Measurements from ENCODE around the gene SOWAHD.
"Not testable (repeated sequence)": the region's sequence is repeated elsewhere in the genome, so short reads cannot be mapped to it uniquely, and the experiment has no call there.

SOWAHD gene

GRCh38 chrX:119757979-119758730, at the start of gene SOWAHD:
Gene SOWAHD (plus strand): TSS chrX:119758588. CDS start chrX:119758668, 80 bp downstream.
- Mint-ChIP-seq H3K4me3 (peak within 1 kb of the TSS; percentile 83), H3K9me3 (no peaks in the 10 kb centered on the region)

GRCh38 chrX:119708936-119709335, 49.5 kb upstream of the SOWAHD start:
- Mint-ChIP-seq H3K36me3 (no peaks in the 10 kb centered on the region), H3K4me3 (no peak overlapping the region), H3K27me3 (no peaks in the 10 kb centered on the region), H3K27ac (no peak overlapping the region), H3K9me3 (no peaks in the 10 kb centered on the region), H3K4me1 (no peaks in the 10 kb centered on the region)

More at GRCh38 chrX:119757979-119758730, at the start of gene SOWAHD:
- peak within 1 kb of the TSS; percentile 77 for H3K27ac Mint-ChIP-seq
- peaks cover 38% of the 10 kb centered on the region for H3K4me1 Mint-ChIP-seq
- no peaks in the 10 kb centered on the region for H3K36me3 Mint-ChIP-seq
- H3K27me3 Mint-ChIP-seq, result no peaks in the 10 kb centered on the region

GRCh38 chrX:119709630-119710029, 48.8 kb upstream of the SOWAHD start:
- no peaks in the 10 kb centered on the region for H3K36me3 Mint-ChIP-seq
- H3K27me3 Mint-ChIP-seq, result no peaks in the 10 kb centered on the region
- no peak overlapping the region for H3K27ac Mint-ChIP-seq
- H3K4me1 Mint-ChIP-seq, result no peaks in the 10 kb centered on the region
- no peaks in the 10 kb centered on the region for H3K9me3 Mint-ChIP-seq
- no peak overlapping the region for H3K4me3 Mint-ChIP-seq

GRCh38 chrX:119721487-119721886, 36.9 kb upstream of the SOWAHD start:
- Mint-ChIP-seq H3K27me3 (no peaks in the 10 kb centered on the region), H3K4me3 (no peak overlapping the region), H3K9me3 (no peaks in the 10 kb centered on the region), H3K36me3 (no peaks in the 10 kb centered on the region), H3K4me1 (no peaks in the 10 kb centered on the region), H3K27ac (no peak overlapping the region)

GRCh38 chrX:119721926-119722325, 36.5 kb upstream of the SOWAHD start:
- peaks cover 2% of the 10 kb centered on the region for H3K4me1 Mint-ChIP-seq
- H3K27ac Mint-ChIP-seq, result no peak overlapping the region
- no peaks in the 10 kb centered on the region for H3K27me3 Mint-ChIP-seq
- H3K4me3 Mint-ChIP-seq, result no peak overlapping the region
- no peaks in the 10 kb centered on the region for H3K36me3 Mint-ChIP-seq
- H3K9me3 Mint-ChIP-seq, result no peaks in the 10 kb centered on the region

- no peak overlapping the region for H3K4me3 Mint-ChIP-seq
Measured at GRCh38 chrX:119726900-119727555, 31.4 kb upstream of the SOWAHD start.

GRCh38 chrX:119728487-119728886, 29.9 kb upstream of the SOWAHD start:
- H3K4me3 Mint-ChIP-seq, result no peak overlapping the region
- no peaks in the 10 kb centered on the region for H3K9me3 Mint-ChIP-seq
- no peak overlapping the region for H3K27ac Mint-ChIP-seq
- no peaks in the 10 kb centered on the region for H3K36me3 Mint-ChIP-seq
- no peaks in the 10 kb centered on the region for H3K27me3 Mint-ChIP-seq
- H3K4me1 Mint-ChIP-seq, result peaks cover 13% of the 10 kb centered on the region

More at GRCh38 chrX:119726900-119727555, 31.4 kb upstream of the SOWAHD start:
- Mint-ChIP-seq H3K9me3 (no peaks in the 10 kb centered on the region), H3K4me1 (peaks cover 13% of the 10 kb centered on the region), H3K36me3 (no peaks in the 10 kb centered on the region), H3K27ac (peak overlapping the region; percentile 30), H3K27me3 (no peaks in the 10 kb centered on the region)

- Mint-ChIP-seq H3K4me3 (no peak overlapping the region), H3K27me3 (no peaks in the 10 kb centered on the region), H3K4me1 (peaks cover 13% of the 10 kb centered on the region), H3K9me3 (no peaks in the 10 kb centered on the region), H3K36me3 (no peaks in the 10 kb centered on the region), H3K27ac (no peak overlapping the region)
Measured at GRCh38 chrX:119729408-119730201, 28.8 kb upstream of the SOWAHD start.

GRCh38 chrX:119734897-119735339, 23.5 kb upstream of the SOWAHD start:
- Mint-ChIP-seq H3K4me1 (peaks cover under 1% of the 10 kb centered on the region), H3K4me3 (no peak overlapping the region), H3K27me3 (no peaks in the 10 kb centered on the region), H3K9me3 (no peaks in the 10 kb centered on the region), H3K27ac (no peak overlapping the region), H3K36me3 (no peaks in the 10 kb centered on the region)

GRCh38 chrX:119735467-119735866, 22.9 kb upstream of the SOWAHD start:
- Mint-ChIP-seq H3K36me3 (no peaks in the 10 kb centered on the region), H3K4me1 (no peaks in the 10 kb centered on the region), H3K9me3 (no peaks in the 10 kb centered on the region), H3K27ac (no peak overlapping the region), H3K4me3 (no peak overlapping the region), H3K27me3 (no peaks in the 10 kb centered on the region)

- Mint-ChIP-seq H3K36me3 (no peaks in the 10 kb centered on the region), H3K9me3 (no peaks in the 10 kb centered on the region), H3K27me3 (no peaks in the 10 kb centered on the region), H3K27ac (no peak overlapping the region), H3K4me1 (no peaks in the 10 kb centered on the region), H3K4me3 (no peak overlapping the region)
Measured at GRCh38 chrX:119736206-119736764, 22.1 kb upstream of the SOWAHD start.

GRCh38 chrX:119738742-119739141, 19.6 kb upstream of the SOWAHD start:
- Mint-ChIP-seq H3K27ac (no peak overlapping the region), H3K4me3 (no peak overlapping the region), H3K27me3 (no peaks in the 10 kb centered on the region), H3K9me3 (no peaks in the 10 kb centered on the region), H3K4me1 (no peaks in the 10 kb centered on the region), H3K36me3 (no peaks in the 10 kb centered on the region)

GRCh38 chrX:119745283-119745848, 13.0 kb upstream of the SOWAHD start:
- no peaks in the 10 kb centered on the region for H3K9me3 Mint-ChIP-seq
- no peaks in the 10 kb centered on the region for H3K4me1 Mint-ChIP-seq
- H3K27ac Mint-ChIP-seq, result no peak overlapping the region
- no peaks in the 10 kb centered on the region for H3K36me3 Mint-ChIP-seq
- H3K4me3 Mint-ChIP-seq, result no peak overlapping the region
- no peaks in the 10 kb centered on the region for H3K27me3 Mint-ChIP-seq

GRCh38 chrX:119750131-119750530, 8.3 kb upstream of the SOWAHD start:
- H3K9me3 Mint-ChIP-seq, H3K27ac Mint-ChIP-seq, H3K36me3 Mint-ChIP-seq, H3K27me3 Mint-ChIP-seq: not testable (repeated sequence)
- Mint-ChIP-seq H3K4me1 (peaks cover 14% of the 10 kb centered on the region), H3K4me3 (peak overlapping the region; percentile 47)

- H3K27ac Mint-ChIP-seq, H3K36me3 Mint-ChIP-seq: not testable (repeated sequence)
Measured at GRCh38 chrX:119750751-119751150, 7.6 kb upstream of the SOWAHD start.

More at GRCh38 chrX:119750751-119751150, 7.6 kb upstream of the SOWAHD start:
- peaks cover 20% of the 10 kb centered on the region for H3K4me1 Mint-ChIP-seq
- not testable (repeated sequence) for H3K9me3 Mint-ChIP-seq, H3K27me3 Mint-ChIP-seq, H3K4me3 Mint-ChIP-seq

All from activated naive CD4-positive, alpha-beta T cell treated with anti-CD3 and anti-CD28 coated beads, Interleukin-2, amount 50 U/mL, for 24 hours (primary cell).